Smooth muscle cell (in vitro differentiated cells): Measurements from ENCODE around the gene COL5A1. TPM values are rescaled to one million over a fixed set of nuclear protein-coding genes. Genes with fewer than 3 reads are reported as not detected.
A peak's percentile ranks its signal among the peaks of the same experiment; 100 is the strongest.

Source experiments
- DNase-seq: peaks from one replicate; lab custom pipeline; 2025; ENCODE audit not compliant: unreplicated experiment; lab: John Stamatoyannopoulos, UW
- H2AFZ ChIP-seq: fragments of 200-600 bp; sonication (generic); 2 replicates; pipeline ENCODE4 v1.6.0; 2016; ENCODE audit warnings: antibody characterized with exemption, low read depth, mild to moderate bottlenecking
- H3F3A ChIP-seq: fragments of 200-600 bp; sonication (generic); 2 replicates; pipeline ENCODE4 v1.6.0; 2017; ENCODE audit warnings: antibody characterized with exemption, low read depth
- H3K27ac ChIP-seq: fragments of 200-600 bp; sonication (generic); 2 replicates; pipeline ENCODE4 v1.5.1; 2016; ENCODE audit warnings: low read depth, mild to moderate bottlenecking
- H3K27me3 ChIP-seq: fragments of 200-600 bp; sonication (generic); 2 replicates; pipeline ENCODE4 v1.6.1; 2016; ENCODE audit warnings: low read depth, mild to moderate bottlenecking
- H3K36me3 ChIP-seq: fragments of 200-600 bp; sonication (generic); 2 replicates; pipeline ENCODE4 v1.5.1; 2016; ENCODE audit warnings: low read depth
- H3K4me1 ChIP-seq: fragments of 200-600 bp; sonication (generic); 2 replicates; pipeline ENCODE4 v1.5.1; 2016; ENCODE audit warnings: low read depth
- H3K4me2 ChIP-seq: fragments of 200-600 bp; sonication (generic); 2 replicates; pipeline ENCODE4 v1.6.0; 2016; ENCODE audit warnings: mild to moderate bottlenecking
- H3K4me3 ChIP-seq: fragments of 200-600 bp; sonication (generic); 2 replicates; pipeline ENCODE4 v1.5.1; 2016; ENCODE audit warnings: mild to moderate bottlenecking
- H3K79me2 ChIP-seq: fragments of 200-600 bp; sonication (generic); 2 replicates; pipeline ENCODE4 v1.6.0; 2016; ENCODE audit warnings: low read depth, mild to moderate bottlenecking
- H3K9ac ChIP-seq: fragments of 200-600 bp; sonication (generic); 2 replicates; pipeline ENCODE4 v1.6.0; 2016; ENCODE audit warnings: low read depth
- H3K9me3 ChIP-seq: fragments of 200-600 bp; sonication (generic); replicated peaks from 2 replicates; pipeline ENCODE4 v1.5.1; 2016; ENCODE audit warnings: low read depth
- H4K20me1 ChIP-seq: fragments of 200-600 bp; sonication (generic); 2 replicates; pipeline ENCODE4 v1.6.0; 2016; ENCODE audit warnings: low read depth
- WGBS: methylation state at CpG from one replicate; pipeline ENCODE4 v1.1.7; 2016; ENCODE audit warnings: low lambda C conversion rate; 5-methylcytosine and 5-hydroxymethylcytosine counted together
- polyA plus RNA-seq: library from polyadenylated mRNA; unstranded; fragments of >200 nt; fragmentation: Nextera tagmentation; extraction: Ambion mirVana; gene quantifications from 2 replicates; pipeline ENCODE4 v1.2.1, GENCODE V29; 2016
- total RNA-seq: library from RNA; depleted of rRNA; stranded (reverse); fragments of >200 nt; gene quantifications from 2 replicates; pipeline ENCODE4 v1.2.3, GENCODE V29; 2014
- TF ChIP-seq, protein P1 (sequence below): fragments of 200-600 bp; sonication (generic); IDR thresholded peaks from 2 replicates; pipeline ENCODE4 v1.5.1; 2017; ENCODE audit warnings: borderline replicate concordance, mild to moderate bottlenecking, antibody characterized with exemption; ENCODE audit not compliant: insufficient read depth, poor library complexity, severe bottlenecking

COL5A1 gene
- total and polyA plus RNA-seq, 2 experiments from 2014 or later, result 1,084 to 1,443 TPM

DNA sequence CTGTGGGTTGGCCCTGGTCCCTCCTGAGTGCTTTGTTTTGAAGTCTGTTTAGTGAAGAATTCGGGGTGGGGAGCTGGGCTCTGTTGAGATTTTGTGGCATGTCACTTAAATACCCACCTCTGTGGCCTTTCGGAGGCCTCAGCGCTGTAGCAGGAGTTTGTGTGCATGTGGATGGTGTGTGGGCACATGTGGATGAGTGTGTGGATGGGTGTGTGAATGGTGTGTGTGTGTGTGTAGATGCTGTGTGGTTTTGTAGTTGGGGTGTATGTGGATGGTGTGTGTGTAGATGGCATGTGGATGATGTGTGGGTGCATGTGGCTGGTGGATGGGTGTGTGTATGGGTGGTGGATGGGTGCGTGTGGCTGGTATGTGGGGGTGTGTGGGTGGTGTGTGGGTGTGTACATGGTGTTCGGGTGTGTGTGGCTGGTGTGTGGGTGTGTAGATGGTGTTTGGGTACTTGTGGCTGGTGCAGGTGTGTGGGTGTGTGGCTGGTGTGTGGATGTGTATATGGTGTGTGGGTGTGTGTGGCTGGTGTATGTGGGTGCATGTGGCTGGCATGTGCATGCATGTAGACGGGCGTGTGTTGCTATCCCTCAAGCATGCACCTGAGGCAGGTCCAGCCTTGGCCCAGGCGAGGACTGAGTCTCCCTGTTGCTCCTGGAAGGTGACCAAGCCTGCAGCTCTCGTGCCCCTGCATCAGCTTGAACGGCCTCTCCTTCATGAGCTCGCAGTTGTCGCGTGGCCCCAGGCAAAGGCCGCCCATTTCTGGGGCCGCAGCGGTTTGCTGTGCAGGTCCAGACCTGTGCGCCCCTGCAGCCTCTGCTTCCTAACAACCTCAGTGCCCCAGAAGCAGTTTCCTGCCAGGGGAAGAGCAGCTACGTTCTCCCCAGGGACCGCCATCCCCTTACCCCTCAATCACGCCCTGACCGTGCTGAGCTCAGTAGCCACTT, 185.0 kb downstream of the COL5A1 start:
- H3K4me3 ChIP-seq, result no peak overlapping the region
- H2AFZ ChIP-seq, result no peak overlapping the region
- 91% methylated on average over 21 of the region's 21 CpGs for WGBS
- H3K9me3 ChIP-seq, result no peaks in the 10 kb centered on the region
- H3K4me1 ChIP-seq, result no peaks in the 10 kb centered on the region
- no peak overlapping the region for H3K9ac ChIP-seq
- TF ChIP-seq, protein P1, sequence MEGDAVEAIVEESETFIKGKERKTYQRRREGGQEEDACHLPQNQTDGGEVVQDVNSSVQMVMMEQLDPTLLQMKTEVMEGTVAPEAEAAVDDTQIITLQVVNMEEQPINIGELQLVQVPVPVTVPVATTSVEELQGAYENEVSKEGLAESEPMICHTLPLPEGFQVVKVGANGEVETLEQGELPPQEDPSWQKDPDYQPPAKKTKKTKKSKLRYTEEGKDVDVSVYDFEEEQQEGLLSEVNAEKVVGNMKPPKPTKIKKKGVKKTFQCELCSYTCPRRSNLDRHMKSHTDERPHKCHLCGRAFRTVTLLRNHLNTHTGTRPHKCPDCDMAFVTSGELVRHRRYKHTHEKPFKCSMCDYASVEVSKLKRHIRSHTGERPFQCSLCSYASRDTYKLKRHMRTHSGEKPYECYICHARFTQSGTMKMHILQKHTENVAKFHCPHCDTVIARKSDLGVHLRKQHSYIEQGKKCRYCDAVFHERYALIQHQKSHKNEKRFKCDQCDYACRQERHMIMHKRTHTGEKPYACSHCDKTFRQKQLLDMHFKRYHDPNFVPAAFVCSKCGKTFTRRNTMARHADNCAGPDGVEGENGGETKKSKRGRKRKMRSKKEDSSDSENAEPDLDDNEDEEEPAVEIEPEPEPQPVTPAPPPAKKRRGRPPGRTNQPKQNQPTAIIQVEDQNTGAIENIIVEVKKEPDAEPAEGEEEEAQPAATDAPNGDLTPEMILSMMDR, result no peak
- no peak for DNase-seq
- H3K27ac ChIP-seq, result peak overlapping the region; percentile 52
- H3K4me2 ChIP-seq, result no peak overlapping the region
- H3K79me2 ChIP-seq, result peaks cover 3% of the 10 kb centered on the region
- peaks cover 100% of the 10 kb centered on the region for H4K20me1 ChIP-seq
- no peaks in the 10 kb centered on the region for H3K27me3 ChIP-seq
- H3K36me3 ChIP-seq, result peaks cover 25% of the 10 kb centered on the region
- H3F3A ChIP-seq, result peaks cover 75% of the 10 kb centered on the region

DNA sequence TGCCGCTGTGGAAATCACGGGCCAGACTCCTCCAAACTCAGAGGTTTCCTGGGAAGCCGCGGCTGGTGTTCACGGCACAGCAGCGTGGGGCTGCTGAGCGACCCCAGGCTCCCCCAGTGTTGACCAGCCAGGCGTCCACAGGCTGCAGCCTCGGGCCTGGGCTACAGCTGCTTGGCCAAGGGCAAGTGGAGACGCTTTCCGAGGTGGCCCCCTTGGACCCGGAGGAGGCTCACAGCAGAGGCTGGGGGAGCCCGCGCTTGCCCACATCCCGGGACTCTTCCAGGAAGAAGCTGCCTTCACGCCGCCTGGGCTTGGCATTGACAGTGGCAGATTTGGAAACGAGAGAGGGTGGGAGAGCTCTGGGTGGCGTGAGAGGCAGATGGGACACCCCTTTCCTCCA, 186.0 kb downstream of the COL5A1 start:
- no peak overlapping the region for H3K4me3 ChIP-seq
- DNase-seq, result no peak
- peaks cover 30% of the 10 kb centered on the region for H3K36me3 ChIP-seq
- peak overlapping the region; percentile 31 for H3K27ac ChIP-seq
- H4K20me1 ChIP-seq, result peaks cover 100% of the 10 kb centered on the region
- H3K9me3 ChIP-seq, result no peaks in the 10 kb centered on the region
- TF ChIP-seq, protein P1, result no peak
- peaks cover 75% of the 10 kb centered on the region for H3F3A ChIP-seq
- WGBS, result 87% methylated on average over 19 of the region's 19 CpGs
- no peaks in the 10 kb centered on the region for H3K4me1 ChIP-seq
- H2AFZ ChIP-seq, result no peak overlapping the region
- peaks cover 3% of the 10 kb centered on the region for H3K79me2 ChIP-seq
- no peak overlapping the region for H3K9ac ChIP-seq
- H3K27me3 ChIP-seq, result no peaks in the 10 kb centered on the region
- H3K4me2 ChIP-seq, result no peak overlapping the region

DNA sequence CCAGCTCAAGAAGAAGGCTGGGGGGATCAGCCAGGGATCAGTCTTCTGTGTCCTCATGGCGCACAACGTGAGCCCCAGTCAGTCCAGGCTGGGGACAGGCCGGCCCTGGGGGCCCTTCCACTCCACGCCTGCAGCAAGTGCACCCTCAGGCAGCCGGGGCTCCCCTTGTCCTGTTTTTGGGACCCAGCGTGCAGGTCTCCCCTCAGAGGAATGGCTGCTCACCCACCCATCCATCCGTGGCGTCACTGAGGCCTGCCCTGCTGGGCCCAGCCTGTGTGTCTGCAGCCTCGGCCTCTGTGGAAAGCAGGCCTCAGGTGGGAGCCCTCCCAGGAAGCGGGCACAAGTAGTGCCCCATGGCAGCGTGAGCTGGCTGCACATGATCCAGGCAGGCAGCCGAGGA, 186.4 kb downstream of the COL5A1 start:
- peaks cover 75% of the 10 kb centered on the region for H3F3A ChIP-seq
- H3K9ac ChIP-seq, result no peak overlapping the region
- H3K4me1 ChIP-seq, result no peaks in the 10 kb centered on the region
- H2AFZ ChIP-seq, result no peak overlapping the region
- no peak for DNase-seq
- H3K4me2 ChIP-seq, result no peak overlapping the region
- 97% methylated on average over 12 of the region's 12 CpGs for WGBS
- peaks cover 3% of the 10 kb centered on the region for H3K79me2 ChIP-seq
- TF ChIP-seq, protein P1, result no peak
- H3K27me3 ChIP-seq, result no peaks in the 10 kb centered on the region
- peaks cover 100% of the 10 kb centered on the region for H4K20me1 ChIP-seq
- no peaks in the 10 kb centered on the region for H3K9me3 ChIP-seq
- peak overlapping the region; percentile 31 for H3K27ac ChIP-seq
- peaks cover 33% of the 10 kb centered on the region for H3K36me3 ChIP-seq
- no peak overlapping the region for H3K4me3 ChIP-seq
